Activated T-cell treated with anti-CD3 and anti-CD28 coated beads, Interleukin-2, amount 50 U/mL, for 48 hours (primary cell): ENCODE measurements around the gene ARHGEF37.
"Not testable (repeated sequence)": the region's sequence is repeated elsewhere in the genome, so short reads cannot be mapped to it uniquely, and the experiment has no call there.

Experiments
- DNase-seq, 2 experiments: peaks; one replicate each; pipeline ENCODE4 v3.0.0-alpha.2; 2020

ARHGEF37 gene

DNA sequence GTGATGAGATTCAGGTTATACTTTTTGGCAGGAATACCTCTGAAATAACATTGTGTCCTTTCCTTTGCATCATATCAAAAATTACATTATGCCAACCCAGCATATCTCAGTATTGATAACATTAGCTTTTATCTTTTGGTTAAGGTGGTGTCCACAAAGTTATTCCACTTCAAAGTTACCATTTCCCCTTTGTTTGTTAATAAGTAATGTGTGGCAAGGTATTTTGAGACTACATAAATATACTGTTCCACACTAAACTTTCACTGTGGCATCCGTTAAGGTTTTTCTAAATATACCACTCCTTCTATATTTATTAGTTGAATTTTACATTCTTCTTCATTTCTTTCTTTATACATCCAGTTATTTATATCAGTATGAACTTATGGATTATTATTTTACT, 14.1 kb upstream of the ARHGEF37 start:
- no peak for DNase-seq

GRCh38 chr5:149572170-149572569, 9.1 kb upstream of the ARHGEF37 start:
- DNase-seq = no peak

DNA sequence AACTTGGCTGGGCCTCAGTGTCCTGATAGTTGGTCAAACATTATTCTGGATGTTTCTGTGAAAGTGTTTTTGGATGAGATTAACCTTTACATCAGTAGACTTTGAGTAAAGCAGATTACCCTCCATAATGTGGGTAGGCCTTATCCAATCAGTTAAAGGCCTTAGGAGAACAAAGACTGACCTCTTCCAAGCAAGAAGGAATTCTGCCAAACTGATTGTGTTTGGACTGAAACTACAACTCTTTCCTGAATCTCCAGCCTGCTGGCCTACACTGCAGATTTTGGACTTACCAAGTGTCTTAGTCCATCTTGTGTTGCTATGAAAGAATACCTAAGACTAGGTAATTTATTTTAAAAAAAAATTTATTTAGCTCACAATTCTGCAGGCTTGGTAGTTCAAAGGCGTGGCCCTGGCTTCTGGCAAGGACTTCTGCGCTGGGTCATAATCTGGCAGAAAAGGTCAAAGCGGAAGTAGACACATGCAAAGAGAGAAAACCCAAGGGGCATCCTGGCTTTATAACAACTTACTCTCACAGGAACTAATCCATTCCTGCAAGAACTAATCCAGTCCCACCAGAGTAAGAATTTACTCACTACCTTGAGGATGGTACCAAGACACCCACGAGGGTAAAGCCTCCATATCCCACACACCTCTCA, 8.6 kb upstream of the ARHGEF37 start:
- DNase-seq = no peak

- no peak for DNase-seq
Measured at GRCh38 chr5:149575131-149575530, 6.2 kb upstream of the ARHGEF37 start.

DNA sequence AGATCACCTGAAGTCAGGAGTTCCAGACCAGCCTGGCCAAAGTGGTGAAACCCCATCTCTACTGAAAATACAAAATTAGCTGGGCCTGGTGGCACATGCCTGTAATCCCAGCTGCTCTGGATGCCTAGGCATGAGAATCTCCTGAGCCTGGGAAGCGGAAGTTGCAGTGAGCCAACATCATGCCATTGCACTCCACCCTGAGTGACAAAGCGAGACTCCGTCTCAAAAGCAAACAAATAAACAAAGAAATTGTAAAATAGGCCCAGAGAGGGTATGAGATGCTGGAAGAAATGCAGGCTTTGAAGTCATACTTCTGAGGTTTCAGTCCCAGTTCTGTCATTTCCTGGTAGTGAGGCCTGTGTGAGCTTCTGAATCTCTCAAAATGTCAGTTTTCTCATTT, 5.3 kb upstream of the ARHGEF37 start:
- peak; percentile 52 to 53 for DNase-seq

GRCh38 chr5:149578896-149579295, 2.4 kb upstream of the ARHGEF37 start:
- no peak for DNase-seq

- DNase-seq = peak in 1 of 2 experiments; percentile 48
Measured at GRCh38 chr5:149580808-149581191, 498 bp upstream of the ARHGEF37 start.

DNA sequence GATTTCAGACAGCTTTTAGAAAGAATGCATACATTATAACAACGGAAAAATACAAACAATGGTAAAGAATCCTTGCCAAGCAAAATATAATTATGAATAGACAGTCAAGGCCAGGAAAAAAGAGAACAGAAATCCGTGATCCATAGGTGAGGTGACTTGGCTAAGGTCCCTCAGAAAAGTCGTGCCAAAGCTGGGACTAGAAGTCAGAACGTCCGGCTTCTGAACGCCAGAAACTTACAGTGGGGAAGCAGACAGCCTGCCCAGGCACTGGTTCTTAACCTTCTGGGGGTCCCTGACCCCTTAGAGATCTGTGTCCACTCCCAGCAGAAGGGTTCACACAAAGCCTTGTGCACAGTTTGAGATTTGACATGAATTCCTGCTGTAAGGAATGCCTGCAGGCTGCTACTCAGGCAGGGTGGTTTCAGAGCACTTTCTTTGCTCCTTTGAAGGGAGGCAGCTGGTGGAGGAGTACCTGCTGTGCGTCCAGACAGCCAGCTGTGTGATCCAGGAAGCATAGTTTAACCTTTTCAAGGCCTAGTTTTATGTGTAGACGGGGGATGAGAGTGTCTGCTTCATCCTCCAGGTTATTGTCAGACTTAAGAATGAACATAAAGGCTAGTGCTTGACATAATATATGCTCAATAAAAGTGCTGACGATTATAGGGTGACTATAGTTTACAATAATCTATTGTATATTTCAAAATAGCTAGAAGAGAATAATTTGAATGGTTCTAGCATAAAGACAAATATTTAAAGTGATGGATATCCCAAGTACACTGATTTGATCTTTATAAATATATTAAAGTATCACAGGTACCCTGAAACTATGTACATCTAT, 852 bp downstream of the ARHGEF37 start:
- no peak for DNase-seq

- DNase-seq = no peak
Measured at GRCh38 chr5:149583394-149583793, 2.1 kb downstream of the ARHGEF37 start.

GRCh38 chr5:149584121-149584520, 2.8 kb downstream of the ARHGEF37 start:
- DNase-seq = no peak

GRCh38 chr5:149585910-149586309, 4.6 kb downstream of the ARHGEF37 start:
- no peak for DNase-seq

- DNase-seq = no peak
Measured at GRCh38 chr5:149586708-149587318, 5.5 kb downstream of the ARHGEF37 start.

GRCh38 chr5:149588936-149589335, 7.6 kb downstream of the ARHGEF37 start:
- no peak for DNase-seq

GRCh38 chr5:149593370-149593769, 12.1 kb downstream of the ARHGEF37 start:
- DNase-seq = no peak

GRCh38 chr5:149594206-149594895, 13.1 kb downstream of the ARHGEF37 start:
- no peak for DNase-seq

GRCh38 chr5:149595105-149595504, 13.8 kb downstream of the ARHGEF37 start:
- DNase-seq = not testable (repeated sequence)

DNA sequence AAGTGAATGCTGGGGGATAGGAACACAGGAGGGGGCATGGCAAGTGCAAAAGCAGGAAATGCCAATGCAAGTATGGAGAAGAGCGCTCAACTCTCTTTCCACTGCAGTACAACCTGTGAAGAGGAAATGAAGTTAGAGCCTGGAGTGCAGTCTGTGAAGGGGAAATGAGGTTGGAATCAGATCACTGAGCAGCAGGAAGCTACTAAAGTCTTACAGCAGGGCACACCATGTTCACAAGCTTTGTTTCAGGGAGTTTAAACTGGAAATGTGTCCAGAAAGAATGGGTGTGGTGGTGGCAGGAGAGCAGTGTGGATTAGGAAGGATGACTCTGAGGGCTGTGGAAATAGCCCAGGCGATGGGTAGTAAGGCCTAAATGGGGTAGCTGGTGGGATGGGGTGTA, 15.4 kb downstream of the ARHGEF37 start:
- DNase-seq = no peak

- no peak for DNase-seq
Measured at GRCh38 chr5:149597618-149598017, 16.3 kb downstream of the ARHGEF37 start.

DNA sequence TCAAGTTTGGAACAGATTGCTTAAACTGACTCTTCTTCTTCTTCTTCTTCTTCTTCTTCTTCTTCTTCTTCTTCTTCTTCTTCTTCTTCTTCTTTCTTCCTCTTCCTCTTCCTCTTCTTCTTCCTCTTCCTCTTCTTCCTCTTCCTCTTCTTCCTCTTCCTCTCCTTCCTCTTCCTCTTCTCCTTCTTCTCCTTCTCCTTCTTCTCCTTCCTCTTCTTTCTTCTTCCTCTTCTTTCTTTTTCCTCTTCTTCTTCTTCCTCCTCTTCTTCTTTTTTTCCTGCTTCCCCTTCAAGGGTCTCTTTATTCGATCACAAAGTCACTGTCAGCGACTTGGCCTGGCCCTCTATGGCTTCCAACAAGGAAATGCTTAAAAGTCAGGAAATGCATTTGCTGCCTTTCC, 16.9 kb downstream of the ARHGEF37 start:
- DNase-seq = not testable (repeated sequence)

GRCh38 chr5:149598966-149599365, 17.7 kb downstream of the ARHGEF37 start:
- DNase-seq = no peak

GRCh38 chr5:149599375-149599774, 18.1 kb downstream of the ARHGEF37 start:
- DNase-seq = no peak

GRCh38 chr5:149600932-149601331, 19.6 kb downstream of the ARHGEF37 start:
- DNase-seq = no peak

- DNase-seq = no peak
Measured at GRCh38 chr5:149603210-149603609, 21.9 kb downstream of the ARHGEF37 start.
